Fibroblast of skin of left quadriceps (primary cell): ENCODE measurements around the gene CNPY1.

Experiments used
- DNase-seq, 2 experiments: peaks; one replicate each; pipeline ENCODE4 v3.0.0-alpha.2; 2013; ENCODE audit warnings: low read depth in 2 of 2

Gene CNPY1

DNA sequence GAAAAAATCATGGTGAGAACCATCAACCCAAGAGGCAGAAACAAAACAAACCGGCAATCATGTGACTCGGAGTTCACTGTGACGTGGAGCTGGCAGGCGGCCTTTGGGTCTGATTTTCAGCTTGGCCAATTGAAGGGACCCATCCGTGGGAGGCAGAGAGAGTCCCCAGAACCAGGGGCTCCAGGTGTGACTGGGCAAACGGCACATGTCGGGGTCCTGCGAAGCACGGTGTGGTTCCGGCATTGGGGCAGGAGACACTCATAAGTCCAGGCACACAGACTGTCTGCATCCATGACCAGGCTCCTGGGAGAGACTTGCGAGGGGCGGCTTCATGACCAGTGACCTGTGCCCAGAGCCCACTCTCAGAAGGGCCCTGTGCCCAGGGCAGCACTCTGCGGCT, 12.6 kb upstream of the CNPY1 start:
- no peak for DNase-seq

DNA sequence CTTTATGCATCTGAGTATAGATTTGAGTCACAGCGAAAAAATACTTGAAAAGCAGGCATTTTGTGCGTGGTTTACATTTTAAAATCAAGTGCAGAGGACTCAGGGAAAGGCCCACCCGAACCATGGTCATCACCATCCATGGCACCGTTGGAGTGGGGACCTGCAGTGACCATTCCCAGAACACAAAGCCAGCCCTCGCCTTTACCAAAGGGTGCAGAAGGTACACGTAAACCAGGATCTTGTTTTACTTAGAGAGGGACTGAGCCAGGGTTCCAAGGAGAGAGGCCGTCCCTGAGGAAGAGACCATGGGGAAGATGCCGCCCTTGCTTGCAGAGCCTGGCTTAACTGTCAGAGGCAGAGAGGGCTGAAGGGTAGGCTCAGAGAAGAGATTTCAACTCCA, 12.0 kb upstream of the CNPY1 start:
- DNase-seq, result no peak

DNA sequence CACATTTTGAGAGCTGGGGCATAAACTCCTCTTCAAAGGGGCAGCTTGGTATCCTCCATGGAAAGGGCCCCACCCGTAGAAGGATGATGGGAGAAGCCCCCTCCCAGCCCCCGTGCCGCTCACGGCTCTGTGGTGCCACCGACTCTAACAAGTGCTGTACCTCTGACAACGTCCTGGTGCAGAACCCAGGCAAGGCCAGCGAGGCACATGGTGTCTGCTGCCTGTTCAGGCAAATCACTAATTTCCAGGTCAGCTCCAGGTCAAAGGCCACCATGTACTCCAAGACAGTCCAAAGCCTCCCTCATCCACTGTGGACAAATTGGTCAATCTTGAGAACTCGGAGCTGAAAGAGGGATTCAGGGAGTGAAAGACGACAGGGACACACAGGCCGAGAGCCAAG, 11.4 kb upstream of the CNPY1 start:
- DNase-seq, result no peak

DNA sequence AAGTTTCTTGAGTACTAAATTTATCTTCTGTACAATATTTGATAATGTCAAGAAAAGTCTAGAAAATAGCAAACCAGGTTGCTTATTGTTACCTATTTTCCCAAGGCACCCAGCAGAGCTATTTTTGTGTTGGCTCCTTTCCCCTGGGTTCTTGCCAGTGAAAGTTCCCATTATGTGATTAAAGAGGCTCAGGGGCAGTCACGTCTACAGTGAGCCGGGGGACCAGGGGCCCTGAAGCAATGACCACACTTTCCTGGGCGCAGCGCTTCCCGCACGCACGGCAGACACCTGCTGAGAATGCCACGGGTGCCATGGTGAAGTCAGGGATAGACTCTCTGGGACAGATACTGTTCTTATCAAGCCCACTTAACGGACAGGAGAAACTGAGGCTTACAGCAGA, 10.4 kb upstream of the CNPY1 start:
- no peak for DNase-seq

DNA sequence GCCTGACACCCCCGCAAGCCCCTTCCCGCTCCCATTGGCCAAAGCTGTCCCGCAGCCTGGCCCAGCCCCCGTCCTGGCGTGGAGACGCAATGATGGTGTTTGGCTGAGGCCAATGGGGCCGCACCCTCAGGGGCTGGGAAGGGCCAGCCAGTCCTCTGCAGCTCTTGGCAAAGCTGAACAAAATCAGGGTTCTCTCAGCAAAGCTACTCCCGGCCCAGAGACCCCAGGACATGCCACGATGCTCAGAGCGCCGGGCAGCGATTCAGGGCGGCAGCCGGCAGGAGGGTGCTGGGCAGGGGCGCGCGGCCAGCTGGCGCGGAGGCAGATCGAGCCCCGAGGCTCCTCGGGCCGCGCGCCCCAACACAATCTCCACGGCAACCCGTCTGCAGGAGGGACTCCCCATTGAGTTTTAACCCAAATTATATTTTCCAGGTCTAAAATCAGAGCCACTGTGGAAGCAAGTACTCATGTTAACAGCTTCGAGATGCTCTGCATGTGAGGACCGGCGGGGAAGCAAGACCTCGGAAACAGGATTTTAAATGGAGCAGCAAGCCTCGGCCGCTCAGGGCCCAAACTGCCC, 8.8 kb upstream of the CNPY1 start:
- no peak for DNase-seq

DNA sequence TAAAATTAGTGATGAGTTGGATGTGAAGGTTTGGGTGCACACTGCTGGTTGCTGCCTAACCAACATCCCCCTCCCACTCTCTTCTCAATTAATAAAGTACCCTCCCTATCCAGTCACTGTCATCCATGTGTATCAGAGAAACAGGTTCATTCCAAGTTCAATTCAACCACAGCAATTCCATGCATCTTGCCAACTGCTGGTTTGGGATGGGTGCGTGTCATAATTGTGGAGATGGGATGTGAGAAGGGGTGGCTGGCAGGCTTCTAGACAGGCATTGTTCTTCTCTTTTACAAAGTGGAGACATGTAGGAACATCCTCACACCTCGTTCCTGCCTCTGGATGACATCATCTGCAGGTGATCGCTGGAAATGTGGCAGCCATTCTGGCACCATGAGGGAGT, 7.5 kb upstream of the CNPY1 start:
- DNase-seq, result no peak

DNA sequence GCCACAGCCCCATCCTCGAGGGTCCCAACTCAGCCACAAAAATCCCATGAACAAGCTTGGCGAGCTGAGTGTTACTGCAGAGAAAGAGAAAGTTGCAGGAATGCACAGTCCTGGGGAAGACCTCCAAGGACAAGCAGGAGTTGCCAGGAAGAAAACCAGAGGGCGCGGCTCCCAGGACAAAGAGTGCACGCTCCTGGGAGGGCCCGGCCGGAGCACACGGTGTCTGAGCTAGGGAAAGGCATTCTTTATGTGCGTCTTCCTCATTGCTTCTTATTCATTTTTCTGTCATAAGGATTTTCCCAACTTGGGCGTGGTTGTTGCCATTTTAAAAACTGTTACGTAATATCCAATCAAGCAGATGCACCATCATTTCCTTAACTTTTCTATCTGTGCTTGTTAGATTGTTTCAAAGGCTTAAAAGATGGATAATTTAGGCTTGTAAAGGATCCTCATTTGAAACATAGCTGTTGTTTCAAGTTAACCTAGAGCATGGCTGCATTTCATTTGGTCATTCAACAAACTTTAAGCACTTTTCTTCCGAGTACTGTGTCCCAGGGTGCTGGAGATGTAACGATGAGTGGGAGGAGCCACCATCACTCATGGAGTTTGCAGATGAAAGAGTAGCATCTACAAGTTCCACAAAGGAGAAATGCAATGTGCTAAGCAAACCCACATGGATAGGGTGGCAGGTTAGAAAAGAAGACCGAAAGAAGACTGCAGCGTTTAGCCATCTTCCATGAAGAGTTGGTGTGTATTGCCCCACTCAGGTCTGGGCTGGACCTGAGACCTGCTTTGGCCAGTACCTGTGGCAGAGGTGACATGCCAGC, 5.6 kb upstream of the CNPY1 start:
- no peak for DNase-seq

DNA sequence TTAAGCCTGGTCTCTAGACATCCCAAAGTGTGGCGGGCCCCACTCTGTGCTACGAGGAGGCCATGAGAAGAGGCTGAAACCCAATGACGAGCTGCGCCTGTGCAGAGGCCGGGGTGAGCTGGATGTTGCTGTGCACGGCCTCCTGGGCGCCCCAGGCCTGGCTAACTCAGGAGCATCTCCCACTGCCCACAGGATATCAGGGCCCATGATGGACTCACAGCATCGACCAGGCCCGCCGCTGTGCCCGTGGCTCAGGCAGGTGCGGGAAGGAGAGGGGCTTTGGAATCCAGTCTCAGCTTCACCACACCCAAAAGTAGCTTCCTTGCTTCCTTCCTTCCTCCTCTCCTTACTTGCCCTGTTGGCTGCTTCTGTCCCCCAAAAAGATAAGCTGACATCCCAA, 4.6 kb upstream of the CNPY1 start:
- no peak for DNase-seq

DNA sequence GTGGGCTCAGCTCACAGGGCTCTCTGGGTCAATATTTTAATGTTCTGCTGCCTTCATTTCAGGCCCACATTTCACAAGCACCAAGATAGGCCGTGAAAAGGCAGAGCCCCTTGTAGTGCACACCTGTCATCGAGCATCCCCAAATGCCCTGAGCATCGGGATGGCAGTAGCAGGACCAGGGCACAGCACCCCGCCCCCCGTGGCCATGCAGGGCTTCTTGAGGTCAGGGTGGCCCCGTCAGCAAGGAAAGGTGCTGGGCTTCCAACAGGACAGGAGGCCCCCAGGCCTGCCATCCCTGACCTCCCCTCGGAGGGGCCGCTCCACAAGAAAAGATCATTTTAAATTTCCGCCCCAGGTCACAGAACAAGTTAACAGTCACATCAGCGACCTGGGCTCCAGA, 2.9 kb upstream of the CNPY1 start:
- DNase-seq, result no peak

DNA sequence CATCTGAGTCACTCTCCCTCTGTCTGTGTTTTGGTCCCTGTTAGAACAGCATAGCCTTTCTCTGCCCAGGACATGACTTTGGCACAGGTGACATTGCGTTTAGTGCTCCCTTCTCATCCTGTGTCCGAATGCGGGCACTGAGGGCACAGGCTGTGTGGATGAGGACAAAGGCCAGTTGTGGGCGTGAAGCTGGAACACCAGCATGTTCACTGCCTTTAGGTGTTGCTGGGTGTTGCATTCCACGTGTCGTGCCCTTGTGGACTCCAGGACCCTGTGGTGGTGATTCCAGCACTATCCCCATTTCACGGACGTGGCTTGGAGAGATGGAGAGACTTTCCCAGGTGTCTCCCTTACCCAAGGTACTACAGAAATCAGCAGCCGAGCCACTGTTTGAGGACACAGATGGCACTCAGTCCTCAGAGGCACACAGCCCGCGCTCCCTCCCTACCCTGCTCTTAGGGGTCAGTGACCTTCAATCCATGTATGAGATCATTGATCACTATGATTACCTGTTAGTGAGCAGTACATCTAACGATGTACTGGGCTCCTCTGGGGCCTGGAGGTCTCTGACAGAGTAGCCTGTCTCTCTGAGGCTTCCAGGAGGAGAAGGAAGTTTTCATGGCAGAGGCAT, 917 bp upstream of the CNPY1 start:
- no peak for DNase-seq

DNA sequence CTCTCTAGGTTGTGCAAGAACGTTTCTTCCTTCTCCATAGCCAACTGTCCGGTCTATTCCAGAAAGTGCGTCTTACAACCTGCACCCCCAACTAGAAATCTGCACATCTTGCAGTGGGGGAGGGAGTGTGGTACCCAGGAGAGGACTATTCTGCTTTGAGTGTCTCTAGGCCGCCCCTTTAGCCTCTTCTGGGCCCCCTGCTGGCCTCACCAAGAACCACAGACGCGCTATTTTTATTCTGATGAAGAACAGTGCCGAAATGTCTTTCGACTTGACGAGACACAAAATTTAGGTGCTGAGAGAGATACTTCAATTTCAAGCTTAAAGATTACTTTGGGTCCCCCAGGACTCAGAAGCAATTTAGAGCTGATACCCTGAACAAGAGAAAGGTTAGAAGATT, 1.0 kb downstream of the CNPY1 start:
- no peak for DNase-seq

DNA sequence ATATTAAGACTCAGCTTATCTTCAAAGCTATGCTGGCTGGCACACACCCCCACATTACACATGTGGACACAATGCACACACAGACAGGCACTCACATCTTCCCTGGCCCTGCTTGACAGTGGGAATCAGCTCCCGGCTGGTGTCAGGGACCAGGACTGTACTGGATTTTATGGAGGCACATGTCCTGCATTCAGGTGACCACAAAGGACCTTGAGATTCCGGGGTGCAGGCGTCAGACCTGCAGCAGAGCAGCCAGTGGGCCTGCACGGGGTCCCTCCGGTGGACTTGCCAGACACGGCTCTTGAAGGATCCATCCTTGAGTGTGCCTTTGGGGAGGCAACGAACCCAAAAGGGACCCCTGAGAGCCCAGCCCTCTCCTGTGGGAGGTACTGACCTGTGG, 1.9 kb downstream of the CNPY1 start:
- no peak for DNase-seq

DNA sequence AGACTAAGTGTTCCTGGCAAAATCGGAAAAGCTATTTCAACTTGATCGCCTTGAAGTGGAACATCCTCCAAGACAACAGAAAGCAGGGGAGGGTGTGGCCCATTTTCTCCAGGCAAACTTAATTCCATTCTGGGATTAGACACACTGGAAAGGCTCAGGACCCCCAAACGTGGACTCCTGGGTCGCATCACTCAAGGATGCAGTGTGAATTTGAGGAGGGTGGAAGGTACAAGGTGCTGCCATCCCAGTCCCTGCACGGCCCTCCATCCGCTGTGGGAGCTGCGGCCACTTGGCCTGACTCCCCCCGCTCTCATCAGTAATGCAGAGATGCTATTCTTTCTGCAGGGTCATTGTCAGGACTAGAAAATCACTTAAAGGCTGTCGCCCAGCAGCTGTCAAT, 2.4 kb downstream of the CNPY1 start:
- no peak for DNase-seq

DNA sequence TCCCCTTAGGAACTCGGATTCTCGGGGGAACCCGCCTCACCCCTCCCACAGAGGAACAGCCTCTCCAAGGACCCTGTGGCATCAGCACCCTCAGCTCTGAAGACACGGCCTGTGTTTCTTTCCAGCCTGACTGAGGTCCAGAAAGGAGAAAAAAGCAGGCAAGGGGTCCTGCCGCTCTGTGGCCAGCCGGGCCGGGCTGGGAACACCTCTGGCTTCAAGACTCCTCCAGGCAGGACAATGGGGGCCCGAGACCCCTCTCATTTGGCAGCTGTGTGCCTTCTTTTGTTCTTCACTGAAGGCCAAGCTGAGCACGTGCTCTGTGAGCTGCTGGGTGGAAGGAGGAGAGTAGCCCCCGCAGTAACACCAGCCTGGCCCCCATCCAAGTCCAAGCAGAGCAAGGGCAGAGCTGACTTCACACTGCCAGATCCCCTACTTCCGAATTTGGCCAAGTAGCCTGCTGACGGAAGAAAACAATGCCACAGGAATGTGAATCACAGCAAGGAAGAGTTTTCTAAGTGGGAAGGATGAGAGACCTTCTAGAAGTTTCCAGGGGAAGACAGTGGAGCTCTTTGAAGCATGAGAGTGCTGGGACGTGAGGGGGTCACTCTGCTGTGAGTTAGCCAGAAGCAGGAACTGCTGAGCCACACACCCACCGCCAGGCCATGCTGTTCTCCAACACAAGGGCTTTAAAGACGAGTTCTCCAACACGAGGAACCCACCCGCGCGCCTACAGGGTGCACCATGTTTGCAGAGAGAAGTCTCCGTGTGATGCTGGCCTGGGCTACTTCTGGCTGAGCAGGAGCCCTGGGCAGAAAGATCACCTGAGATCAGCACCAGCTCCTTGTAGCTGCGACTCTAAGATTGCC, 3.1 kb downstream of the CNPY1 start:
- no peak for DNase-seq

DNA sequence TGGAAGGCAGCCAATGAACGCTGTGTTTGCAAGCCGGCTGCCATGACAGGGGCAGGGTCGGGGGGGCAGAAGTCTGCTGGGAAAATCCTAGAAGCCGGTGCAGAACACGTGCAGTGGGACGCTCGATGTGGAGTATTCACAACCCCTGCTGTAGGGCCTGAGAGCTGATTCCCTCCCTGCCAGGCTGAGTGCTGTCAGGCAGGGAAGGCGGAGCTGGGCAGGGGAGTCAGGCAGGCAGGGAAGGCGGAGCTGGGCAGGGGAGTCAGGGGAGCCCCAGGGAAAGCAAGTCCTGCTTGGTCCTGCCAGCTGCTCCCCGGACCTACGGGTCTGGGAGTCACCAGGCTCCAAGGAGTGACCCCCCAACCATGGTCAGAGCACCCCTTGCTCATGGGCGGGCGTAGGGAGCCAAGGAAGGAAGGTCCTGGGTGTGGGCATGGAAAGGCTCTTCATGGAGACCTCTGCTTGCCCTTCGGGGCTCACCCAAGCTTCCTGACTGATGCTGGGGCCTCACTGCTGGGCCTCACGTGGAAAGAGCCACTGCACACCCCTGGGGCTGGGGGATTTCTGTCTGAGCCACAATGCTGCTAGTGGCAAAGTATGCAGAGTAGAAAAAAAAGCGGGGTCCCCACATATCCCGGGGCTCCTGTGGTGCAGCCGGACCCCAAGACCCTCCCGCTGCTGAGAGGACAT, 4.2 kb downstream of the CNPY1 start:
- no peak for DNase-seq

DNA sequence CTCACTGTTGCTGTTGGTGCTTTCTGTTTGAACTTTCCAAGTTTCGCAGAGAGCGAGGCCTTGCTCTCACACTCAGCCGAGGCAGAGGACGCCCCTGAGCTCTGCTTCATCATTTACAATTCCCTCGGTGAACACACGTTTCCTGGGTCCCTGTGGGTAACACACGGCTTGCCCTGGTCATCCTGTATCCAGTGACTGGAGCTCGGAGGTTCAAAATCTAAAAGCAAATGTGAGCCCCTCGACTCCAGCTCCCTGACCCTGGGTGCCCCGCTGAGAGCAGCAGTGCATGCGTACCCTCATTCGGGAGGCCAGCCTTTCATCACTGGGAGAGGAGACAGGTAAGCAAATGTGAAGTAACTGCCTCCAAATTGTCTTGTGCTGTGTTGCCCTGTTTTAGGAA, 5.8 kb downstream of the CNPY1 start:
- no peak for DNase-seq

DNA sequence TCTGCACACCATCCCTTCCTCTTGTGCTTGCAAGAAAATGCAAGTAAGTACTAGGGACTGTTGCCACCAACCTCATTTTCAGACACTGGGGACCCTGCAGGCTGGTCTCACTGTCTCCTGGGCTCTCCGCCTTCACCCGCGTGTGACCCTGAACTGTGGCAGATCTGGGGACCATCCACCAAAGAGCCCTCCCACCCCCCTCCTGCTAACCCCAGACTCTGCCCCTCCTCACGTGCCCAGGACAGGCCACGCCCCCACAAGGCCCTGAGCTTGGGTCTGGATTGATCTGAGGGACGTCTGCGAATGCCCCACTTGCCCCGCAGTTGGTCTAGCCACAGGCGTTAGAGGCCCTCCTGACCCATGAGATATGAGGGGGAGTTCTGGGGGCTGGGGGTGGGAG, 8.1 kb downstream of the CNPY1 start:
- no peak for DNase-seq

DNA sequence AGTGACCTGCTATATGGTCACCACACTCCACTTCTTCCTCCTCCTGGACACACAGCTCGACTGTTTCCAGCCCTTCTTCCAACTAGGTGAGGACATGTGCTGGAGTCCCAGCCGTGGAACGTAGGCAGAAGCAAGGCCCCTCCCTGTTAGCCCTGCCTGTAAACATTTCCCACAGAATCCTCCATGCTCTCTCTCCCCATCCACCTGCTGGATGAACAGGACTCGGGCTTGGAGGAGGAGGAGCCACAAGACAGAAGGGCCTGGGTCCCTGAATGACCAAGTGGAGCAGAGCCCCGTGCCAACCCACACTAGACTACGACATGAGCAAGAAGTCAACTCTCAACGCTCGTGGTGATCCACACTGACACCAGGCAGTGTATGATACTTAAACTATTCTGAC, 9.9 kb downstream of the CNPY1 start:
- no peak for DNase-seq

DNA sequence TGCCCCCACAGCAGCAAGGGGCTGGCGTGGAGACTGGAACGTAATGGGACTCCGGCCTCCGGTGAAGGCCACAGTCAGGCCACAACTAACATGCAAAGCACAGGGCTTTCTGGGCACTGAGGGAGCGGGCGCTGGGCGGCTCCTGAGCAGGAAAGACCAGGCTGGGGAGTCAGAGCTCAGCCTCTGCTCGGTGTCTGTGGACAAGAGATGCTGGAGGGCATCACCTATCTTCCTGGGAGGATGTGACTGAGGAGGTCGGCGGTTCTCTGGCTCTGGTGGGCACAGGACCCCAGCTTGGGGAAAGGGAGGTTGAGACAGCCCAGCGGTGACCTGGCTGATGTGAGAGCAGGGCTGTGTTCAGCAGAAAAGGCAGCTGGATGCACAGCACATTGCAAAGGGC, 11.7 kb downstream of the CNPY1 start:
- no peak for DNase-seq

DNA sequence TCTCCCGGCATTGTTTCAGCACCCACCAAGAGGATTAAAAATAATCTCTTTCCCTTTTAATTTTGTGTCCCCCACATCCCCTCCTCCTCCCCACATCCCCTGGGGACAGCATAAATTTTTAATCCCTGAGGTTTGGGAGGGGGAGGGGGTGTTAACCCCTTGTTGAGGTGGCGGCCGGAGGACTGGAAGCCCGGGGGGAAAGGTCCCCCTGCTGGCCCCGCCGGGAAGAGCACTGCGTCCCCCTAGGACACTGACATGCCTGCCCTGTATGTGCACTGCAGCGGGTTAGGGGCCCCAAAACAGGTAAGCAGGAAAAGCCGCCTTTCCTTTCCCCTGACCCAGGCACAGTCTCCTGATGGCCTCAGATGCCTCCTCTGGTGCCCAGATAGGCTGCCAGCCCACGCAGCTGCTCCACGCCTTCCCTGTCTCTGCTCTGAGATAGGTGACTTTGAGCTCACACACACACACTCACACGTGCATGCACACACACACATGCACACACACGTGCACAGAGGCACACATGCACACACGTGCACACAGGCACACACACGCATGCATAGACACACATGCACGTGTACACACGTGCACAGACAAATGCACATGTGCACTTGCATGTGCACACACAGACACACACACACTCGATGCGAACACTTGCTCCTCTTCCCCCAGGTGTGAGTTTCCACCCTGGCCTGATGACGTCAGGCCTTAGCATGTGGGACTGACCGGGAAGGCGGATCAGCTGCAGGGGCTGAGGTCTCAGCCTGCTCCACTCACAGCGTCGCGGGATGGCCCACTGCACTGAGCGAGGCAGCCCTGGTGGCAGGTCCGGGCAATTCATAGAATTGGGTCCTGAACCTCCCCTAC, 12.3 kb downstream of the CNPY1 start:
- DNase-seq, result no peak
